ENCODE data around the gene RNF128. TPM values are rescaled to one million over a fixed set of nuclear protein-coding genes. Genes with fewer than 3 reads are reported as not detected.

The RNF128 gene
- total and polyA plus RNA-seq, 4 experiments from 2014 or later: 0.11 to 0.42 (median 0.23) TPM; not detected in 1

DNA sequence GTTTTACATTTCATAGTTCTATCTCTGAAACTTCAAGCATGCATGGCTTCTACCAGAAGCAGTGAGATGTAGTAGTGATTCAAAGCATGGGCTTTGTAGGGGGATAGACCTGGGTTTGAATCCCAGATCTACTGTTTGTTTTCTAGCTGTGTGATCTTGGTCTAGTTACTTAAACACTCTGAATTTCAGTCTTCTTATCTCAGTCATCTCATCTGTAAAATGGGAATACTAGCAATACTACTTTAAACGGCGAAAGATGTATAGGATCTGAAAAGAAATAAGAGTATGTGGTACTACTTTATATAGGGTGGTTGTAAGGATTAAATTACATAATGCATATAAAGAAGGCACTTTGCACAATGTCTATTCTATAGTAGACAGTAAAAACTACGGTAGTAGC, 20.0 kb upstream of the RNF128 start:
- intact Hi-C loops (cut with micrococcal nuclease): no loop called here
- POLR2A ChIA-PET (ENCODE audit: partially characterized antibody): no interaction called here

DNA sequence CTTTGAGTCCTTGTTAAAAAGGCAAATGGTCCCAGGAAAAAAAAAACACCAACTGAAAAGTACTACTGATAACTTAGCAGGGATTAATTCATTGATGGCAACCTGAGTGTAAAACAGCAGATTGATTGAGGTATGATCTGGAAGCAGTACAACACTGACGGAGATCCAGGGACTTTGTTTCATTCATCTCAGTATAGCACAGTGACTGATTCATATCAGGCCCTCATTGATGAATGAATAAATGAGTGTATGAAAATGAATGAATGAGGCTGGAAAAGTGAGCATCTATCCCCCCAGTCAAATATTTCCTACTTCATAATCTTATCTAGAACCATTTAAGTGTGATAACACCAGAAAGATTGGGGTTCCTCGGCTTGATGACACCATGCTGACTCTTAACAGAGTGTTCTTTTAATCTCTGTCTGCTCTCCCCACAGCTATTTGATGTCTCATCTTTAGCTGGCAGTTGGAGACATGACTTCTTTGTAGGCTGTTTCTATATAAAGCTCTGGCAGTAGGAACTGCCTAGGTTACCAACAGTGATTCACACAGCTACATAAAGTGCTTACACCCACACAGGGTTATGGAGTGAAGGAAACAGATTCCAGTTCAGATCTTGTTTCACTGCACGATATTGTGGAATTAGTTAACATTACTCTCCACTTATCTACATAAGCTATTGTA, 18.6 kb upstream of the RNF128 start:
- intact Hi-C loops (cut with micrococcal nuclease): no loop called here
- no peaks in the 10 kb centered on the region for H3K36me3 Mint-ChIP-seq

More for the DNA sequence above, 20.0 kb upstream of the RNF128 start:
- Histone ChIP-seq H3K36me3 (ENCODE audit: insufficient read depth, low read length) (no peaks in the 10 kb centered on the region), H3K9me3 (ENCODE audit: control insufficient read depth in 1 of 2, low read length in 2 of 2) (no peaks in the 10 kb centered on the region), H3K27me3 (ENCODE audit: insufficient read depth, low read length) (no peaks in the 10 kb centered on the region), H3K27ac (ENCODE audit: low read depth, low read length) (no peak overlapping the region), H3K4me1 (ENCODE audit: insufficient read depth, low read length) (no peaks in the 10 kb centered on the region), H3K4me3 (ENCODE audit: low read length in 2 of 2) (no peak overlapping the region)
- Mint-ChIP-seq H3K27ac (no peak overlapping the region), H3K4me1 (no peaks in the 10 kb centered on the region), H3K27me3 (no peaks in the 10 kb centered on the region), H3K36me3 (no peaks in the 10 kb centered on the region), H3K4me3 (no peak overlapping the region), H3K9me3 (no peaks in the 10 kb centered on the region)
- DNase-seq: no peak
- CTCF ChIA-PET (ENCODE audit: partially characterized antibody): no interaction called here

DNA sequence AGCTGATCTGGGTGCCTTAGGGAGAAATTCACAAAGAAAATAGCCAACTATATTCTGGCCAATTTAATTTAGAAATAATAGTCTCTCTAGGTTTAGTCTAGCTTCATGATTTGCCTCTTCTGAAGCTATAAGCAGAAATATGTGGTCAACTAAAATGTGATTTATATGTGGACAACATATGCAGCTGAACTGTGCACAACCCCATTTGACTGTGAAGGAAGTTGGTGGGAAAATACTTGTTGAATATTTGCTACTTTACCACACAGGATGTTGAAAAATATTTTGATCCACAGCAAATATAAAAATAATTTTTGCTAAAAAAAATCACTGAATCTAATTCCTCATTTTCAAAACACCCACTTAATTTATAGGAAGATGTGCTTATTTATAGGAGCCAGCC, 15.7 kb upstream of the RNF128 start:
- Histone ChIP-seq H3K4me1 (ENCODE audit: insufficient read depth, low read length) (no peaks in the 10 kb centered on the region), H3K36me3 (ENCODE audit: insufficient read depth, low read length) (no peaks in the 10 kb centered on the region), H3K9me3 (ENCODE audit: control insufficient read depth in 1 of 2, low read length in 2 of 2) (no peaks in the 10 kb centered on the region), H3K27me3 (ENCODE audit: insufficient read depth, low read length) (no peaks in the 10 kb centered on the region), H3K4me3 (ENCODE audit: low read length in 2 of 2) (no peak overlapping the region), H3K27ac (ENCODE audit: low read depth, low read length) (no peak overlapping the region)
- Mint-ChIP-seq H3K36me3 (no peaks in the 10 kb centered on the region), H3K9me3 (no peaks in the 10 kb centered on the region), H3K4me3 (no peak overlapping the region), H3K27ac (no peak overlapping the region), H3K4me1 (no peaks in the 10 kb centered on the region), H3K27me3 (peaks cover 0 to under 1% of the 10 kb centered on the region in 2 donors)
- CTCF ChIA-PET (ENCODE audit: partially characterized antibody): no interaction called here
- intact Hi-C loops (cut with micrococcal nuclease): no loop called here
- POLR2A ChIA-PET (ENCODE audit: partially characterized antibody): no interaction called here
- DNase-seq: no peak

More for the DNA sequence above, 18.6 kb upstream of the RNF128 start:
- Histone ChIP-seq H3K4me3 (ENCODE audit: low read length in 2 of 2) (no peak overlapping the region), H3K9me3 (ENCODE audit: control insufficient read depth in 1 of 2, low read length in 2 of 2) (no peaks in the 10 kb centered on the region), H3K36me3 (ENCODE audit: insufficient read depth, low read length) (no peaks in the 10 kb centered on the region), H3K27ac (ENCODE audit: low read depth, low read length) (no peak overlapping the region), H3K27me3 (ENCODE audit: insufficient read depth, low read length) (no peaks in the 10 kb centered on the region), H3K4me1 (ENCODE audit: insufficient read depth, low read length) (no peaks in the 10 kb centered on the region)
- Mint-ChIP-seq H3K4me1 (no peaks in the 10 kb centered on the region), H3K4me3 (no peak overlapping the region), H3K9me3 (no peaks in the 10 kb centered on the region), H3K27me3 (no peaks in the 10 kb centered on the region), H3K27ac (no peak overlapping the region)
- ChIA-PET CTCF (ENCODE audit: partially characterized antibody) (no interaction called here), POLR2A (ENCODE audit: partially characterized antibody) (no interaction called here)
- DNase-seq: no peak

DNA sequence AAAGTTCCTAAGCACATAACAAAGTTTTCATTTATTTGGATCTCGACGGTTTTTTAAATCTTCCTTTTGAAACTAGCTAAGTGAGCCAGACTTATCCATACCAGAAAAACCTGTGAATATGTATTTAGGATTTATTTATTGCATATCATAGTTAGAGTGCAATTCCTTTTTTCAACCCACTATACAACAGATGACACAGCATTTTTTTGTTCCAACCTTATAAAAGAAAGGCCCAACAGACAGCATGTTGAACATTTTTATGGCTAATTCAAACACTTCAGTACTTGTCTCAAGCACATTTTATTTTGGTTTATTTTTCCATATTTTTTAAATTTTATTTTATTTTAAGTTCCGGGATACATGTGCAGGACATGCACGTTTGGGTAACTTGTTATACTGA, 15.1 kb upstream of the RNF128 start:
- CTCF ChIA-PET (ENCODE audit: partially characterized antibody): no interaction called here
- intact Hi-C loops (cut with micrococcal nuclease): no loop called here

DNA sequence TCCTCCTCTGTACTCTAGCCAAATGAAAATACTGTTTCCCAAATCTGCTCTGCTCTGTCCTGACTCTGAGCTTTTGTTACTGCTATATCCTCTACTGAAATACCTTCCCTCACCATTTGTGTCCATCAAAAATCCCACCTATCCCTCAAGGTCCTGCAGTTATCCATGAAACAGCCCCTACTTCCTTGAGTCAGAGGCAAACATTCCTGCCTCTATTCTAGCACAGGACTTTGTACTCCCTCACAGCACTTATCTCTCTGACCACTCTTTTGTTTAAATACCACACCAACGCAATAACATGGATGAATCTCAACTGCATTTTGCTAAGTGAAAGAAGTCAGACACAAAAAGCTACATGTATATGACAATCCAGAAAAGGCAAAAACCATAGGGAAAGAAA, 10.5 kb upstream of the RNF128 start:
- no peaks in the 10 kb centered on the region for H3K9me3 ChIP-seq (ENCODE audit: control insufficient read depth in 1 of 2, low read length in 2 of 2)
- H3K4me3 ChIP-seq (ENCODE audit: low read length in 2 of 2): no peak overlapping the region
- no peaks in the 10 kb centered on the region for H3K4me1 Mint-ChIP-seq
- H3K4me3 Mint-ChIP-seq: no peak overlapping the region
- H3K27ac Mint-ChIP-seq: no peak overlapping the region
- intact Hi-C loops (cut with micrococcal nuclease): no loop called here
- H3K4me1 ChIP-seq (ENCODE audit: insufficient read depth, low read length): no peaks in the 10 kb centered on the region
- no peak overlapping the region for H3K27ac ChIP-seq (ENCODE audit: low read depth, low read length)
- DNase-seq: no peak
- no peaks in the 10 kb centered on the region for H3K27me3 ChIP-seq (ENCODE audit: insufficient read depth, low read length)
- no peaks in the 10 kb centered on the region for H3K9me3 Mint-ChIP-seq
- CTCF ChIA-PET (ENCODE audit: partially characterized antibody): no interaction called here
- peaks cover 3 to 4% of the 10 kb centered on the region in 2 donors for H3K27me3 Mint-ChIP-seq
- no peaks in the 10 kb centered on the region for H3K36me3 ChIP-seq (ENCODE audit: insufficient read depth, low read length)
- POLR2A ChIA-PET (ENCODE audit: partially characterized antibody): no interaction called here
- no peaks in the 10 kb centered on the region for H3K36me3 Mint-ChIP-seq

More for the DNA sequence above, 15.1 kb upstream of the RNF128 start:
- H3K4me3 ChIP-seq (ENCODE audit: low read length in 2 of 2): no peak overlapping the region
- no peaks in the 10 kb centered on the region for H3K4me1 ChIP-seq (ENCODE audit: insufficient read depth, low read length)
- no peaks in the 10 kb centered on the region for H3K27me3 ChIP-seq (ENCODE audit: insufficient read depth, low read length)
- no peaks in the 10 kb centered on the region for H3K9me3 ChIP-seq (ENCODE audit: control insufficient read depth in 1 of 2, low read length in 2 of 2)
- DNase-seq: no peak
- H3K36me3 ChIP-seq (ENCODE audit: insufficient read depth, low read length): no peaks in the 10 kb centered on the region
- Mint-ChIP-seq H3K9me3 (no peaks in the 10 kb centered on the region), H3K4me1 (no peaks in the 10 kb centered on the region), H3K27ac (no peak overlapping the region), H3K4me3 (no peak overlapping the region), H3K27me3 (peaks cover 0 to 2% of the 10 kb centered on the region in 2 donors), H3K36me3 (no peaks in the 10 kb centered on the region)
- POLR2A ChIA-PET (ENCODE audit: partially characterized antibody): no interaction called here
- H3K27ac ChIP-seq (ENCODE audit: low read depth, low read length): no peak overlapping the region

DNA sequence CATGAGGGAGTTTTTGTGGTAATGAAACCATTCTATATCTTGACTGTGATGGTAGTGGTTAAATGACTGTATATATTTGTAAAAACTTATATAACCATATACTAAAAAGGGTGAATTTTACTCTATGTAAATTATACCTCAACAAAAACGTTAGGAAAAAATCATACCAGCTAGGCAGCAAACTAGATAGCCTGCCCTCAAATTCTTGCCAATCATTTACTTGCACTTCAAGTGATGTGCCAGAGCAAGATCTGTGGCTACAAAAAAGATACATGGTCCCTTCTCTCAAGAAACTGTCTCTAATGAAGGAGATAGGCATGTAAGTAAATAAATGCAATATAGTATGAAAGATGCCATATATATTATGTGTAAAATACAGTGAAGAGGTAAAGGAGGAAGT, 10.0 kb upstream of the RNF128 start:
- Mint-ChIP-seq H3K36me3 (no peaks in the 10 kb centered on the region), H3K9me3 (no peaks in the 10 kb centered on the region), H3K4me1 (no peaks in the 10 kb centered on the region), H3K4me3 (no peak overlapping the region), H3K27ac (no peak overlapping the region), H3K27me3 (peaks cover 4 to 5% of the 10 kb centered on the region in 2 donors)
- Histone ChIP-seq H3K9me3 (ENCODE audit: control insufficient read depth in 1 of 2, low read length in 2 of 2) (no peaks in the 10 kb centered on the region), H3K4me3 (ENCODE audit: low read length in 2 of 2) (no peak overlapping the region), H3K27ac (ENCODE audit: low read depth, low read length) (no peak overlapping the region), H3K36me3 (ENCODE audit: insufficient read depth, low read length) (no peaks in the 10 kb centered on the region), H3K4me1 (ENCODE audit: insufficient read depth, low read length) (no peaks in the 10 kb centered on the region), H3K27me3 (ENCODE audit: insufficient read depth, low read length) (no peaks in the 10 kb centered on the region)
- no peak for DNase-seq
- CTCF ChIA-PET (ENCODE audit: partially characterized antibody): no interaction called here
- intact Hi-C loops (cut with micrococcal nuclease): no loop called here
- POLR2A ChIA-PET (ENCODE audit: partially characterized antibody): no interaction called here

DNA sequence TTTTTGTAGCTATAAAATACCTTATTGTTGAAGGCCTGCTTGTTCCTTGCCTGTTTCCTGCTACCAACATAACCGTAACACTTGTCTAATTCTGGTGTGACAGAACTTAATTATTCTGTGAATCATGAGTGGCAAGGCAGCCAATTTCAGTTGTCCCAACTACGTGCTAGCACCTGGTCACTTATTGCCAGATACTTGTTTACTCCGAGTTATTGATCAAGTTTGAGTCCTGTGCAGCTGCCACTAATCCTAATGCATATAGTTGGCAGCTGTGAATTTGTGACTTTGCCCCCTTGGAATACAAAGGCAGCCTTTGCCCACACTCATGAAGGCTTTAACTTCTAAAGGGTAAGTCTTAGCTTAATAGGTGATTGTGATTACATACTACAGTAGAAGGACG, 7.8 kb upstream of the RNF128 start:
- no peaks in the 10 kb centered on the region for H3K36me3 ChIP-seq (ENCODE audit: insufficient read depth, low read length)
- no peak overlapping the region for H3K4me3 ChIP-seq (ENCODE audit: low read length in 2 of 2)
- H3K9me3 Mint-ChIP-seq: no peaks in the 10 kb centered on the region
- H3K9me3 ChIP-seq (ENCODE audit: control insufficient read depth in 1 of 2, low read length in 2 of 2): no peaks in the 10 kb centered on the region
- no peak overlapping the region for H3K4me3 Mint-ChIP-seq
- H3K4me1 Mint-ChIP-seq: no peaks in the 10 kb centered on the region
- intact Hi-C loops (cut with micrococcal nuclease): no loop called here
- H3K27me3 ChIP-seq (ENCODE audit: insufficient read depth, low read length): no peaks in the 10 kb centered on the region
- POLR2A ChIA-PET (ENCODE audit: partially characterized antibody): no interaction called here
- CTCF ChIA-PET (ENCODE audit: partially characterized antibody): no interaction called here
- H3K27ac ChIP-seq (ENCODE audit: low read depth, low read length): no peak overlapping the region
- no peak for DNase-seq
- H3K27me3 Mint-ChIP-seq: peaks cover 4 to 8% of the 10 kb centered on the region in 2 donors
- H3K27ac Mint-ChIP-seq: no peak overlapping the region
- no peaks in the 10 kb centered on the region for H3K4me1 ChIP-seq (ENCODE audit: insufficient read depth, low read length)
- no peaks in the 10 kb centered on the region for H3K36me3 Mint-ChIP-seq

DNA sequence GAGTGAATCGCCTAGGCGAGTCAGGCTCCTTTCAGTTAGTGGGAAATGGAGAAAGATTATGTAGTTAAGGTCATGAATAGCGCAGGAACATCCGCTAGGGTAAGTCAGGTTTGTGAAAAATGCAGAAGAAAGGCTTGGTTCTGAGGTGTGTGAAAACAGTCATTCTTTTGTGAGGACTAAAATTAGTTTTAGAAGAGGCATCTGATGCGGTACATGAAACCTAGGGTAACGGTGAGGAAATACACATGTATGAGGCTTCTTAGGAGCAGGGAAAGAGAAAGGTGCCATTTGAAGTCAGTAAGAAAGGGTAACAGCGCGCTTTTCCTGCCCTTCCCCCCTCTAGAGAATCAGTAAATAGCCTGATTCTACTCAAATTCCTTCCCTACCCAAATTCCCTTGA, 570 bp upstream of the RNF128 start:
- no peaks in the 10 kb centered on the region for H3K27me3 ChIP-seq (ENCODE audit: insufficient read depth, low read length)
- Mint-ChIP-seq H3K27ac (peak overlapping the region in 1 of 7 donors; percentile 38), H3K36me3 (no peaks in the 10 kb centered on the region), H3K4me1 (peaks cover 0 to 7% (median 3%) of the 10 kb centered on the region in 4 donors), H3K4me3 (peak overlapping the region; percentile 42 to 84 (median 78)), H3K27me3 (peaks cover 16 to 26% of the 10 kb centered on the region in 2 donors), H3K9me3 (peaks cover 0 to 5% (median 0%) of the 10 kb centered on the region in 8 donors)
- no peak overlapping the region for H3K27ac ChIP-seq (ENCODE audit: low read depth, low read length)
- intact Hi-C loops (cut with micrococcal nuclease): no loop called here
- no peak overlapping the region for H3K4me3 ChIP-seq (ENCODE audit: low read length in 2 of 2)
- ChIA-PET CTCF (ENCODE audit: partially characterized antibody) (no interaction called here), POLR2A (ENCODE audit: partially characterized antibody) (no interaction called here)
- H3K36me3 ChIP-seq (ENCODE audit: insufficient read depth, low read length): no peaks in the 10 kb centered on the region
- no peaks in the 10 kb centered on the region for H3K9me3 ChIP-seq (ENCODE audit: control insufficient read depth in 1 of 2, low read length in 2 of 2)
- DNase-seq: no peak
- H3K4me1 ChIP-seq (ENCODE audit: insufficient read depth, low read length): no peaks in the 10 kb centered on the region
